Sigmoid colon (tissue), 4 donors: ENCODE results near the gene MAN2B1.

Experiments used
- EP300 ChIP-seq, 4 donors: sonication (generic); formaldehyde crosslinking; IDR thresholded peaks; one replicate each; pipeline ENCODE4 v1.6.1; 2017; ENCODE audit warnings: antibody characterized with exemption in 4 of 4
- POLR2A ChIP-seq, 2 donors: fragments of 450-650 bp; IDR thresholded peaks; one replicate each; pipeline ENCODE4 v1.6.1; 2016; ENCODE audit warnings: antibody characterized with exemption in 2 of 2, mild to moderate bottlenecking in 2 of 2, moderate library complexity in 2 of 2
- POLR2AphosphoS5 ChIP-seq, 4 donors: sonication (generic); formaldehyde crosslinking; IDR thresholded peaks; one replicate each; pipeline ENCODE4 v1.6.1; 2017; ENCODE audit warnings: antibody characterized with exemption in 4 of 4
- TF ChIP-seq, protein P1 (sequence below), 4 experiments: fragments of 450-650 bp in 3 of 4; fragments of 200-600 bp in 1 of 4; IDR thresholded peaks; one replicate each; pipeline ENCODE4 v1.5.1; 2016 to 2019; ENCODE audit warnings: antibody characterized with exemption in 4 of 4, mild to moderate bottlenecking in 3 of 4, moderate library complexity in 2 of 4

DNA sequence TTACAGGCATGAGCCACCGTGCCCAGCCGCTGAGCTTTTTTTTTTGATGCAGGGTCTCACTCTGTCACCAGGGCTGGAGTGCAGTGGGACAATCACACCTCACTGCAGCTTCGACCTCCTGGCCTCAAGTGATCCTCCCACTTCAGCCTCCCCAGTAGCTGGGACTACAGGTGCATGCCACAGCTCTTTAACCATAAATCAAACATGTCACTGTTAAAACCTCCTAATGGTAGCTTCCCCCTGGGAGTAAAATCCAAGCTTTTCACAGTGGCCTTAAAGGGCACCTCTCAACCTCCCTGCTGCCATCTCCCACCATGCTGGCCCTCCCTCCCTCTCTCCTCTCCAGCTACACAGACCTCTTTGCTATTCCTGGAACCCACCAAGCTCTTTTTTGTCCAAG is 19.3 kb upstream of the MAN2B1 start:
- TF ChIP-seq, protein P1, sequence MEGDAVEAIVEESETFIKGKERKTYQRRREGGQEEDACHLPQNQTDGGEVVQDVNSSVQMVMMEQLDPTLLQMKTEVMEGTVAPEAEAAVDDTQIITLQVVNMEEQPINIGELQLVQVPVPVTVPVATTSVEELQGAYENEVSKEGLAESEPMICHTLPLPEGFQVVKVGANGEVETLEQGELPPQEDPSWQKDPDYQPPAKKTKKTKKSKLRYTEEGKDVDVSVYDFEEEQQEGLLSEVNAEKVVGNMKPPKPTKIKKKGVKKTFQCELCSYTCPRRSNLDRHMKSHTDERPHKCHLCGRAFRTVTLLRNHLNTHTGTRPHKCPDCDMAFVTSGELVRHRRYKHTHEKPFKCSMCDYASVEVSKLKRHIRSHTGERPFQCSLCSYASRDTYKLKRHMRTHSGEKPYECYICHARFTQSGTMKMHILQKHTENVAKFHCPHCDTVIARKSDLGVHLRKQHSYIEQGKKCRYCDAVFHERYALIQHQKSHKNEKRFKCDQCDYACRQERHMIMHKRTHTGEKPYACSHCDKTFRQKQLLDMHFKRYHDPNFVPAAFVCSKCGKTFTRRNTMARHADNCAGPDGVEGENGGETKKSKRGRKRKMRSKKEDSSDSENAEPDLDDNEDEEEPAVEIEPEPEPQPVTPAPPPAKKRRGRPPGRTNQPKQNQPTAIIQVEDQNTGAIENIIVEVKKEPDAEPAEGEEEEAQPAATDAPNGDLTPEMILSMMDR (IDR thresholded peaks at IDR 0.05): no peak
- TF ChIP-seq POLR2AphosphoS5 (IDR thresholded peaks at IDR 0.05) (no peak), POLR2A (IDR thresholded peaks at IDR 0.05) (no peak), EP300 (IDR thresholded peaks at IDR 0.05) (no peak)
